SK-N-SH treated with all-trans-retinoic acid at 6 μM for 48 hours (cell line): ENCODE data around the gene EML1.

Source experiments
- ATAC-seq: fragments of 200-7000 bp; cut with Tn5 transposase; 3 replicates; pipeline ENCODE4 v1.9.1; 2020; ENCODE audit warnings: mild to moderate bottlenecking, moderate library complexity
- ARNTL ChIP-seq: fragments of 450-650 bp; formaldehyde crosslinking; IDR thresholded peaks from 2 replicates; pipeline ENCODE4 v1.5.0; 2020; ENCODE audit warnings: low read depth, mild to moderate bottlenecking, moderate library complexity, borderline replicate concordance
- BACH2 ChIP-seq: fragments of 250-450 bp; sonication (Bioruptor Pico); IDR thresholded peaks from 2 replicates; pipeline ENCODE4 v1.9.0; 2021; ENCODE audit warnings: mild to moderate bottlenecking, borderline replicate concordance
- CREB5 ChIP-seq: fragments of 250-450 bp; sonication (Bioruptor Pico); IDR thresholded peaks from 2 replicates; pipeline ENCODE4 v1.5.1; 2020; ENCODE audit warnings: low read depth, mild to moderate bottlenecking, moderate library complexity
- CSDC2 ChIP-seq: fragments of 250-450 bp; sonication (Bioruptor Pico); IDR thresholded peaks from 2 replicates; pipeline ENCODE4 v1.5.0; 2020; ENCODE audit warnings: mild to moderate bottlenecking, moderate library complexity
- CSRNP3 ChIP-seq: fragments of 250-450 bp; sonication (Bioruptor Pico); IDR thresholded peaks from 2 replicates; pipeline ENCODE4 v1.5.1; 2021; ENCODE audit warnings: mild to moderate bottlenecking, moderate library complexity
- ESRRG ChIP-seq: fragments of 250-450 bp; sonication (Bioruptor Pico); IDR thresholded peaks from 2 replicates; pipeline ENCODE4 v1.6.1; 2021; ENCODE audit warnings: mild to moderate bottlenecking
- GLIS3 ChIP-seq: fragments of 250-450 bp; sonication (Bioruptor Pico); IDR thresholded peaks from 2 replicates; pipeline ENCODE4 v1.5.0; 2020; ENCODE audit warnings: mild to moderate bottlenecking, moderate library complexity
- ISL1 ChIP-seq: fragments of 250-450 bp; sonication (Bioruptor Pico); IDR thresholded peaks from 2 replicates; pipeline ENCODE4 v2.1.2; 2022; ENCODE audit warnings: mild to moderate bottlenecking, moderate library complexity
- OSR1 ChIP-seq: fragments of 250-450 bp; sonication (Bioruptor Pico); IDR thresholded peaks from 2 replicates; pipeline ENCODE4 v1.8.0; 2022; ENCODE audit warnings: moderate library complexity, mild to moderate bottlenecking, inconsistent platforms
- PATZ1 ChIP-seq: fragments of 250-450 bp; sonication (Bioruptor Pico); IDR thresholded peaks from 2 replicates; pipeline ENCODE4 v1.8.0; 2020; ENCODE audit warnings: mild to moderate bottlenecking, moderate library complexity, borderline replicate concordance
- POU6F1 ChIP-seq: fragments of 250-450 bp; sonication (Bioruptor Pico); IDR thresholded peaks from 2 replicates; pipeline ENCODE4 v1.8.0; 2021; ENCODE audit warnings: low read depth, mild to moderate bottlenecking, moderate library complexity, borderline replicate concordance
- PPARA ChIP-seq: fragments of 250-450 bp; sonication (Bioruptor Pico); IDR thresholded peaks from 2 replicates; pipeline ENCODE4 v1.5.0; 2020; ENCODE audit warnings: mild to moderate bottlenecking, borderline replicate concordance
- RARB ChIP-seq: fragments of 250-450 bp; sonication (Bioruptor Pico); IDR thresholded peaks from 2 replicates; pipeline ENCODE4 v1.8.0; 2021; ENCODE audit warnings: mild to moderate bottlenecking, moderate library complexity
- SNAI2 ChIP-seq: fragments of 250-450 bp; sonication (Bioruptor Pico); IDR thresholded peaks from 2 replicates; pipeline ENCODE4 v1.5.0; 2020; ENCODE audit warnings: mild to moderate bottlenecking, moderate library complexity
- TOX ChIP-seq: fragments of 250-450 bp; sonication (Bioruptor Pico); IDR thresholded peaks from 2 replicates; pipeline ENCODE4 v1.8.0; 2021; ENCODE audit warnings: mild to moderate bottlenecking, moderate library complexity, borderline replicate concordance
- TSHZ2 ChIP-seq: fragments of 250-450 bp; sonication (Bioruptor Pico); IDR thresholded peaks from 2 replicates; pipeline ENCODE4 v1.5.0; 2020; ENCODE audit warnings: mild to moderate bottlenecking, moderate library complexity
- ZC3H10 ChIP-seq: fragments of 250-450 bp; sonication (Bioruptor Pico); IDR thresholded peaks from 2 replicates; pipeline ENCODE4 v1.5.1; 2021; ENCODE audit warnings: mild to moderate bottlenecking, moderate library complexity
- ZFP3 ChIP-seq: fragments of 250-450 bp; sonication (Bioruptor Pico); IDR thresholded peaks from 2 replicates; pipeline ENCODE4 v1.5.0; 2020; ENCODE audit warnings: mild to moderate bottlenecking, moderate library complexity
- ZFP30 ChIP-seq: fragments of 450-650 bp; formaldehyde crosslinking; IDR thresholded peaks from 2 replicates; pipeline ENCODE4 v1.5.0; 2022; ENCODE audit warnings: mild to moderate bottlenecking, moderate library complexity
- ZNF565 ChIP-seq: fragments of 450-650 bp; formaldehyde crosslinking; conservative IDR thresholded peaks from 2 replicates; pipeline ENCODE4 v1.5.0; 2020; ENCODE audit warnings: low read depth, mild to moderate bottlenecking, moderate library complexity
- ZNF70 ChIP-seq: fragments of 450-650 bp; formaldehyde crosslinking; IDR thresholded peaks from 2 replicates; pipeline ENCODE4 v1.5.0; 2020; ENCODE audit warnings: mild to moderate bottlenecking, moderate library complexity
- ZNF8 ChIP-seq: fragments of 450-650 bp; formaldehyde crosslinking; IDR thresholded peaks from 2 replicates; pipeline ENCODE4 v1.5.0; 2020; ENCODE audit warnings: mild to moderate bottlenecking, moderate library complexity

The EML1 gene

GRCh38 chr14:99788713-99789112, 4.5 kb upstream of the EML1 start:
- ATAC-seq = no peak
- TF ChIP-seq ZNF8 (CRISPR knock-in tag) = no peak
- no peak for TF ChIP-seq ZNF565 (CRISPR knock-in tag)
- no peak for TF ChIP-seq POU6F1 (CRISPR knock-in tag)
- TF ChIP-seq OSR1 (CRISPR knock-in tag) = no peak
- no peak for TF ChIP-seq ZFP3 (CRISPR knock-in tag)
- no peak for TF ChIP-seq GLIS3 (CRISPR knock-in tag)
- TF ChIP-seq CSDC2 (CRISPR knock-in tag) = no peak
- TF ChIP-seq ZFP30 (CRISPR knock-in tag) = no peak
- no peak for TF ChIP-seq ISL1
- no peak for TF ChIP-seq SNAI2 (CRISPR knock-in tag)
- no peak for TF ChIP-seq ESRRG
- TF ChIP-seq ZC3H10 (CRISPR knock-in tag) = no peak
- TF ChIP-seq BACH2 = no peak
- TF ChIP-seq ARNTL (CRISPR knock-in tag) = no peak
- TF ChIP-seq TSHZ2 (CRISPR knock-in tag) = no peak
- no peak for TF ChIP-seq TOX (CRISPR knock-in tag)
- TF ChIP-seq PPARA (CRISPR knock-in tag) = no peak

- TF ChIP-seq ZFP30 (CRISPR knock-in tag) (no peak), BACH2 (no peak), TSHZ2 (CRISPR knock-in tag) (no peak), PATZ1 (no peak), CREB5 (CRISPR knock-in tag) (no peak), RARB (CRISPR knock-in tag) (no peak), OSR1 (CRISPR knock-in tag) (no peak), TOX (CRISPR knock-in tag) (no peak), ZNF70 (CRISPR knock-in tag) (no peak), ZNF8 (CRISPR knock-in tag) (no peak), ZNF565 (CRISPR knock-in tag) (no peak), CSRNP3 (no peak)
- ATAC-seq = no peak
These were observed 3.6 kb upstream of the EML1 start for GRCh38 chr14:99789581-99789980.
